Breast epithelium (tissue), 4 donors: ENCODE measurements around the gene CDCA4. TPM values are rescaled to one million over a fixed set of nuclear protein-coding genes. Genes with fewer than 3 reads are reported as not detected.

Experiments
- DNase-seq, 2 donors: peaks; one replicate each; pipeline ENCODE4 v3.0.0-alpha.2; 2019; ENCODE audit warnings: low spot score in 2 of 2
- H3K27ac ChIP-seq, 2 donors: fragments of 200-600 bp; sonication (generic) in 1 of 2; one replicate each; pipeline ENCODE4 v1.5.1; 2016 to 2019; ENCODE audit warnings: mild to moderate bottlenecking in 1 of 2
- H3K27me3 ChIP-seq, 2 donors: fragments of 200-600 bp; sonication (generic) in 1 of 2; one replicate each; pipeline versions ENCODE4 v1.5.1 to v1.6.0; 2017 to 2019; ENCODE audit warnings: control low read depth in 1 of 2, mild to moderate bottlenecking in 1 of 2
- H3K36me3 ChIP-seq: fragments of 200-600 bp; one replicate; pipeline ENCODE4 v1.5.1; 2019
- H3K4me1 ChIP-seq, 2 donors: fragments of 200-600 bp; sonication (generic); one replicate each; pipeline ENCODE4 v1.5.1; 2016 to 2019; ENCODE audit warnings: control low read depth in 1 of 2
- H3K4me3 ChIP-seq, 3 donors: fragments of 200-600 bp; sonication (generic); 1 replicate in 2 of 3; 2 replicates in 1 of 3; pipeline ENCODE4 v1.5.1; 2016 to 2019; ENCODE audit warnings: mild to moderate bottlenecking in 3 of 3, moderate library complexity in 2 of 3
- H3K9me3 ChIP-seq, 2 donors: fragments of 200-600 bp; sonication (generic) in 1 of 2; one replicate each; pipeline ENCODE4 v1.5.1; 2016 to 2019; ENCODE audit warnings: control low read depth in 1 of 2
- CTCF ChIP-seq, 3 donors: fragments of 450-650 bp; IDR thresholded peaks; one replicate each; pipeline ENCODE4 v1.5.1; 2016 to 2017; ENCODE audit warnings: antibody characterized with exemption in 3 of 3, mild to moderate bottlenecking in 3 of 3, moderate library complexity in 3 of 3
- POLR2A ChIP-seq: fragments of 450-650 bp; IDR thresholded peaks from one replicate; pipeline ENCODE4 v1.6.1; 2016; ENCODE audit warnings: antibody characterized with exemption, mild to moderate bottlenecking, moderate library complexity
- POLR2AphosphoS5 ChIP-seq, 3 donors: sonication (generic); formaldehyde crosslinking; IDR thresholded peaks; one replicate each; pipeline ENCODE4 v1.6.1; 2017; ENCODE audit warnings: antibody characterized with exemption in 3 of 3
- intact Hi-C: fragments of 100-400 bp; cut with DNase I; formaldehyde crosslinking; loops from one replicate; pipeline ENCODE4 v1.15.1; 2023; ENCODE audit warnings: low total_unique reads
- total RNA-seq, 3 donors: library from RNA; depleted of rRNA; stranded (reverse); fragments of >200 nt; gene quantifications; one replicate each; pipeline ENCODE4 v1.1.0, GENCODE V29; 2016

The CDCA4 gene
- total RNA-seq, 3 donors from 2014 or later, result 5.1 to 10.4 (median 10.2) TPM

DNA sequence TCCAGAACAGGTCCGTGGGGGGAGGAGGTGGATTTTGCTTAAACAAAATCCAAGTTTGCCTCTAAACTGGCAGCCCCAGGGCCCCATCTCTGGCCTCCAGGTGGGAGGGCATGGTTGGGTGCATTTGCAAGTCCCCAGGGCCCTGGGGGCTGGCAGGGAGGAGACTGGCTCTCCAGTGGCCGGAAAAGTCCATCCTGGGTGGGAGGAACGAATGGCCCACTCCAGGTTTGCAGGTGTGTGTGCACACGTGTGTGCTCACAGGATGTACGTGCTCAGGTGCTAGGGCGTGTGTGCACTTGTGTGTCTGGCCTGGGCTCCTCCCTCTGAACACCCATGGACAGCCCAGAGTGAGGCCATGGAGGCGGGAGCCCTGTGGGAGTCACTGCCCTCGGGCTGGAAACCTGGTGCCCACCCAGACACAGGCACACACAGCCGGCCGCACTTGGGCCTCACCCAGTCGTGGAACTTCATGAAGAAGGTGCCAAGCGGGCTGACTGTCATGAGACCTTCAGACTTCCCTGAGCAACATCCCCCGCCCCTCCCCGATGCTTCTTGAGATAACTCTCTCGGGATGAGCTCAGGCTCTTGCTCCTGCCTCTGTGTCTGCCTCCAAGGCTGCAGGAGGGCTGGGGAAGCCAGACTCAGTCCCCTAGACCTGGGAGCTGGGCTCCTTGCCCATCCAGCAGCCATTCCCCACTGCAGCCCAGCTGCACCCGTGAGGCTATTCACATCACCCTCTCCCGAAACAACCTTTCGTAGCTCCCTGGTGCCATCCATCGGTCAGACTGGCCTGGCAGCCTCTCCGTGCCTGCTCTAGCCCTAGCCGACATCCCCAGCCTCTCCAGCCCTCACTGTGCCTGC lies 52.1 kb downstream of the CDCA4 start:
- DNase-seq, result peak; percentile 67 to 82
- intact Hi-C loops, result no loop called here
- no peak for TF ChIP-seq POLR2AphosphoS5 (IDR thresholded peaks at IDR 0.05)
- TF ChIP-seq POLR2A, result no peak
- TF ChIP-seq CTCF (IDR thresholded peaks at IDR 0.05), result no peak
- Histone ChIP-seq H3K27ac (peak overlapping the region; percentile 95 to 97), H3K4me1 (peaks cover 30 to 38% of the 10 kb centered on the region in 2 donors), H3K27me3 (no peaks in the 10 kb centered on the region), H3K4me3 (peak overlapping the region; percentile 43 to 69 (median 57)), H3K36me3 (no peaks in the 10 kb centered on the region), H3K9me3 (no peaks in the 10 kb centered on the region)

- Histone ChIP-seq H3K4me1 (peaks cover 30 to 33% of the 10 kb centered on the region in 2 donors), H3K27ac (peak overlapping the region; percentile 95 to 97), H3K36me3 (no peaks in the 10 kb centered on the region), H3K4me3 (peak overlapping the region; percentile 43 to 69 (median 57)), H3K9me3 (no peaks in the 10 kb centered on the region), H3K27me3 (no peaks in the 10 kb centered on the region)
- intact Hi-C loops, result no loop called here
- no peak for TF ChIP-seq POLR2AphosphoS5 (IDR thresholded peaks at IDR 0.05)
- no peak for TF ChIP-seq CTCF (IDR thresholded peaks at IDR 0.05)
- no peak for TF ChIP-seq POLR2A
- peak; percentile 57 to 78 for DNase-seq
Measured at GRCh38 chr14:104968153-104968527, 52.7 kb downstream of the CDCA4 start.

DNA sequence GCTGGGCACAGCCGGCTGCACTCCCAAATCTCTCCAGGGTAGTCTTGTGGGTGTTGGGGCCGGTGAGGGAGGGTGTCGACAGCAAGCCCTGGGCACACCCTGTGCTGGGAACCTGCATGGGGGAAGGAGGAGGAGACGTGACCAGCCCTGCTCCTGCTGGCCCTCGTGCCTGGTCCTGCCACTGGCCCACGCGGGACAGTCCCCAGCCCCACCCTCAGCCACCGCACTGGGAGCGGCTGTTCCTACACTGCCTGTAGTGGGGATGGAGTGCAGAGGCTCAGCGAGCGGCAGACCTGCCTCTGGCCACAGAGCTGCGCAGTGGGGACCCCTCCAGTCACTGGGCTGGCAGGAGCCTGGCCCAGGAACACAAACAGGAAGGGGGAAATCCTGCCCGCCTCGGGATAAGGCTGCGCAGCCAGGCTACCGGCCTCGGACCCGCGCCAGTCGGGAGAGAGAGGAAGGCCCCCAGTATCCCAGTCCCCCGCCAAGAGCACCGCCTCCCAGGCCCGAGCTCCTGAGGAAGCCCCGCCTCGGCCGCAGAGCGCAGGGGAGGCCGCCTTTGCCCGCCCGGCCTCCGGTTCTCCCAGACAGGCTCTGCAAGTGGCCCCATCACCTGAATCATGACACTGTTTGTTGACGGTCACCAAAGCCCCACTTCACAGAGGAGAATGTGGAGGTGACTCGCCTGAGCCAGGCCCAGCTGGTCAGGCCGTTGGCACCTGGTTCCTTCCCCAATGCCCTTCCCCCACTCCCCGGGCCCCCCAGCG lies 53.3 kb downstream of the CDCA4 start:
- H3K36me3 ChIP-seq, result no peaks in the 10 kb centered on the region
- H3K4me3 ChIP-seq, result peak overlapping the region; percentile 43 to 69 (median 57)
- H3K27me3 ChIP-seq, result no peaks in the 10 kb centered on the region
- peak overlapping the region; percentile 95 to 97 for H3K27ac ChIP-seq
- no peaks in the 10 kb centered on the region for H3K9me3 ChIP-seq
- intact Hi-C loops, result loop anchor here (2.0 kb wide), 1 partner anchor 15 kb away; no protein-coding TSS in a partner anchor
- DNase-seq, result no peak
- TF ChIP-seq POLR2AphosphoS5 (IDR thresholded peaks at IDR 0.05) (peak in 1 of 3 donors; percentile 23), POLR2A (no peak), CTCF (IDR thresholded peaks at IDR 0.05) (no peak)
- H3K4me1 ChIP-seq, result peaks cover 25 to 27% of the 10 kb centered on the region in 2 donors

GRCh38 chr14:104966981-104967385 lies 53.9 kb downstream of the CDCA4 start:
- H3K4me1 ChIP-seq, result peaks cover 22 to 24% of the 10 kb centered on the region in 2 donors
- DNase-seq, result no peak

More at GRCh38 chr14:104966981-104967385, 53.9 kb downstream of the CDCA4 start:
- peak overlapping the region; percentile 43 to 69 (median 57) for H3K4me3 ChIP-seq
- TF ChIP-seq POLR2AphosphoS5 (IDR thresholded peaks at IDR 0.05), result no peak
- no peak for TF ChIP-seq CTCF (IDR thresholded peaks at IDR 0.05)
- no peak for TF ChIP-seq POLR2A
- no peaks in the 10 kb centered on the region for H3K27me3 ChIP-seq
- no peaks in the 10 kb centered on the region for H3K36me3 ChIP-seq
- H3K27ac ChIP-seq, result peak overlapping the region; percentile 95 to 97
- H3K9me3 ChIP-seq, result no peaks in the 10 kb centered on the region
- intact Hi-C loops, result loop anchor here (2.0 kb wide), 1 partner anchor 14 kb away; no protein-coding TSS in a partner anchor
